Caco-2 (cell line): ENCODE results near the gene DPH6. TPM values are rescaled to one million over a fixed set of nuclear protein-coding genes. Genes with fewer than 3 reads are reported as not detected.

Experiments used
- BruUV-seq: library from RNA; stranded (reverse); fragments of 400-500 nt; replicated peaks from 2 replicates; lab custom pipeline; 2021; lab: Mats Ljungman, UMichigan
- CTCF ChIA-PET: fragments of 300-600 bp; sonication (Branson Sonifier 250); formaldehyde crosslinking; loops from one replicate; lab custom pipeline; 2022; ENCODE audit warnings: antibody characterized with exemption; lab: Charles Lee
- POLR2A ChIA-PET: fragments of 300-600 bp; sonication (Branson Sonifier 250); formaldehyde crosslinking; loops from one replicate; lab custom pipeline; 2022; ENCODE audit warnings: antibody characterized with exemption; lab: Charles Lee
- DNase-seq, 2 experiments: peaks; one replicate each; pipeline versions ENCODE4 v3.0.0 to v3.0.0-alpha.2; 2020 to 2022
- H3K27me3 ChIP-seq: replicated peaks from 2 replicates; pipeline ENCODE4 v1.6.0; 2011; ENCODE audit warnings: low read length; ENCODE audit not compliant: control insufficient read depth, insufficient read depth
- H3K36me3 ChIP-seq: 2 replicates; pipeline ENCODE4 v1.5.1; 2011; ENCODE audit warnings: low read length; ENCODE audit not compliant: control insufficient read depth, insufficient read depth
- H3K4me1 ChIP-seq: fragments of 250-450 bp; sonication (Bioruptor Pico); 2 replicates; pipeline ENCODE4 v1.5.1; 2020; ENCODE audit warnings: mild to moderate bottlenecking
- H3K4me3 ChIP-seq: 2 replicates; pipeline ENCODE4 v1.5.1; 2011; ENCODE audit warnings: low read depth, mild to moderate bottlenecking, control low read depth, low read length
- H3K9me3 ChIP-seq: fragments of 250-450 bp; sonication (Bioruptor Pico); 2 replicates; pipeline ENCODE4 v1.5.1; 2020; ENCODE audit warnings: mild to moderate bottlenecking, moderate library complexity
- H3K27ac Mint-ChIP-seq: one replicate; pipeline ENCODE4 v1.8.0; 2022; ENCODE audit warnings: mixed read lengths; ENCODE audit not compliant: unreplicated experiment
- H3K27me3 Mint-ChIP-seq: one replicate; pipeline ENCODE4 v1.8.0; 2022; ENCODE audit warnings: mixed read lengths; ENCODE audit not compliant: insufficient read depth, unreplicated experiment
- H3K36me3 Mint-ChIP-seq: one replicate; pipeline ENCODE4 v1.8.0; 2022; ENCODE audit warnings: mild to moderate bottlenecking, mixed read lengths; ENCODE audit not compliant: insufficient read depth, unreplicated experiment
- H3K4me1 Mint-ChIP-seq: one replicate; pipeline ENCODE4 v1.8.0; 2022; ENCODE audit warnings: low read depth, mixed read lengths; ENCODE audit not compliant: unreplicated experiment
- H3K4me3 Mint-ChIP-seq: one replicate; pipeline ENCODE4 v1.8.0; 2022; ENCODE audit warnings: mild to moderate bottlenecking, moderate library complexity, mixed read lengths; ENCODE audit not compliant: unreplicated experiment
- H3K9me3 Mint-ChIP-seq: one replicate; pipeline ENCODE4 v1.8.0; 2022; ENCODE audit warnings: mixed read lengths; ENCODE audit not compliant: unreplicated experiment
- intact Hi-C: fragments of 100-400 bp; cut with micrococcal nuclease; formaldehyde crosslinking; loops from one replicate; pipeline ENCODE4 v1.10.0; 2022; ENCODE audit not compliant: unreplicated experiment
- total RNA-seq: library from RNA; stranded (reverse); gene quantifications from 2 replicates; pipeline ENCODE4 v1.2.3, GENCODE V29; 2022
- TF ChIP-seq, protein P1 (sequence below), 2 experiments: fragments of 200-600 bp in 1 of 2; IDR thresholded peaks; 1 replicate in 1 of 2; 2 replicates in 1 of 2; pipeline versions ENCODE4 v1.5.1 to v1.8.0; 2011 to 2022; ENCODE audit warnings: antibody characterized with exemption in 1 of 2, control low read depth in 1 of 2, inconsistent platforms in 1 of 2, low read depth in 1 of 2, low read length in 1 of 2, mild to moderate bottlenecking in 1 of 2, moderate library complexity in 1 of 2; ENCODE audit not compliant: insufficient read depth in 1 of 2, severe bottlenecking in 1 of 2, unreplicated experiment in 1 of 2

Gene DPH6
- total RNA-seq, 1 experiment from 2014 or later = 24.0 TPM

- ChIA-PET POLR2A (no interaction called here), CTCF (no interaction called here)
- no peaks in the 10 kb centered on the region for H3K27me3 ChIP-seq
- Mint-ChIP-seq H3K36me3 (no peaks in the 10 kb centered on the region), H3K9me3 (no peaks in the 10 kb centered on the region), H3K27me3 (no peaks in the 10 kb centered on the region), H3K4me3 (no peak overlapping the region), H3K4me1 (no peaks in the 10 kb centered on the region), H3K27ac (no peak overlapping the region)
- H3K4me1 ChIP-seq = peaks cover 7% of the 10 kb centered on the region; the same call in 1 of the 2 replicates
- H3K9me3 ChIP-seq = peaks cover 2% of the 10 kb centered on the region; the same call in 1 of the 2 replicates
- no peaks in the 10 kb centered on the region for H3K36me3 ChIP-seq
- H3K4me3 ChIP-seq = no peak overlapping the region
- intact Hi-C loops = no loop called here
- no TSS peak for BruUV-seq
- no peak for DNase-seq
- TF ChIP-seq, protein P1, sequence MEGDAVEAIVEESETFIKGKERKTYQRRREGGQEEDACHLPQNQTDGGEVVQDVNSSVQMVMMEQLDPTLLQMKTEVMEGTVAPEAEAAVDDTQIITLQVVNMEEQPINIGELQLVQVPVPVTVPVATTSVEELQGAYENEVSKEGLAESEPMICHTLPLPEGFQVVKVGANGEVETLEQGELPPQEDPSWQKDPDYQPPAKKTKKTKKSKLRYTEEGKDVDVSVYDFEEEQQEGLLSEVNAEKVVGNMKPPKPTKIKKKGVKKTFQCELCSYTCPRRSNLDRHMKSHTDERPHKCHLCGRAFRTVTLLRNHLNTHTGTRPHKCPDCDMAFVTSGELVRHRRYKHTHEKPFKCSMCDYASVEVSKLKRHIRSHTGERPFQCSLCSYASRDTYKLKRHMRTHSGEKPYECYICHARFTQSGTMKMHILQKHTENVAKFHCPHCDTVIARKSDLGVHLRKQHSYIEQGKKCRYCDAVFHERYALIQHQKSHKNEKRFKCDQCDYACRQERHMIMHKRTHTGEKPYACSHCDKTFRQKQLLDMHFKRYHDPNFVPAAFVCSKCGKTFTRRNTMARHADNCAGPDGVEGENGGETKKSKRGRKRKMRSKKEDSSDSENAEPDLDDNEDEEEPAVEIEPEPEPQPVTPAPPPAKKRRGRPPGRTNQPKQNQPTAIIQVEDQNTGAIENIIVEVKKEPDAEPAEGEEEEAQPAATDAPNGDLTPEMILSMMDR (IDR thresholded peaks at IDR 0.05; ENCODE audit: insufficient read depth in 1 of 2, low read depth in 1 of 2, low read length in 1 of 2, severe bottlenecking in 1 of 2, unreplicated experiment in 1 of 2) = no peak
Observed at GRCh38 chr15:35495080-35495479, 50.9 kb downstream of the DPH6 start.

GRCh38 chr15:35491999-35492398 lies 54.0 kb downstream of the DPH6 start:
- Mint-ChIP-seq H3K27me3 (no peaks in the 10 kb centered on the region), H3K27ac (no peak overlapping the region), H3K9me3 (peaks cover 16% of the 10 kb centered on the region), H3K36me3 (peaks cover 8% of the 10 kb centered on the region), H3K4me3 (no peak overlapping the region), H3K4me1 (no peaks in the 10 kb centered on the region)
- H3K36me3 ChIP-seq = no peaks in the 10 kb centered on the region
- no TSS peak for BruUV-seq
- H3K4me1 ChIP-seq = peaks cover 7% of the 10 kb centered on the region; the same call in 1 of the 2 replicates
- H3K9me3 ChIP-seq = peaks cover 18% of the 10 kb centered on the region
- TF ChIP-seq, protein P1 (IDR thresholded peaks at IDR 0.05; ENCODE audit: insufficient read depth in 1 of 2, low read depth in 1 of 2, low read length in 1 of 2, severe bottlenecking in 1 of 2, unreplicated experiment in 1 of 2) = no peak
- POLR2A ChIA-PET = no interaction called here
- CTCF ChIA-PET = no interaction called here
- no peak overlapping the region for H3K4me3 ChIP-seq
- DNase-seq = no peak
- intact Hi-C loops = no loop called here
- no peaks in the 10 kb centered on the region for H3K27me3 ChIP-seq

- TF ChIP-seq, protein P1 (IDR thresholded peaks at IDR 0.05; ENCODE audit: insufficient read depth in 1 of 2, low read depth in 1 of 2, low read length in 1 of 2, severe bottlenecking in 1 of 2, unreplicated experiment in 1 of 2) = no peak
- peaks cover 12% of the 10 kb centered on the region for H3K36me3 Mint-ChIP-seq
- intact Hi-C loops = no loop called here
- no peak overlapping the region for H3K4me3 Mint-ChIP-seq
- H3K4me3 ChIP-seq = no peak overlapping the region
- peaks cover 20% of the 10 kb centered on the region for H3K9me3 Mint-ChIP-seq
- no peaks in the 10 kb centered on the region for H3K36me3 ChIP-seq
- ChIA-PET POLR2A (no interaction called here), CTCF (no interaction called here)
- H3K4me1 Mint-ChIP-seq = no peaks in the 10 kb centered on the region
- peaks cover 7% of the 10 kb centered on the region; the same call in 1 of the 2 replicates for H3K4me1 ChIP-seq
- no peaks in the 10 kb centered on the region for H3K27me3 Mint-ChIP-seq
- H3K27me3 ChIP-seq = no peaks in the 10 kb centered on the region
- no TSS peak for BruUV-seq
- peaks cover 24% of the 10 kb centered on the region for H3K9me3 ChIP-seq
- no peak overlapping the region for H3K27ac Mint-ChIP-seq
- no peak for DNase-seq
Observed at GRCh38 chr15:35491173-35491572, 54.8 kb downstream of the DPH6 start.
